OCI-LY3 (cell line): ENCODE results near the gene MROH7.

Experiments
- EZH2phosphoT487 ChIP-seq: fragments of 200-600 bp; shearing (Covaris generic); IDR thresholded peaks from 2 replicates; pipeline ENCODE4 v1.6.1; 2018; ENCODE audit warnings: antibody characterized with exemption, mixed run types, low read depth
- TF ChIP-seq, protein P1 (sequence below): fragments of 200-600, 300-600 bp; sonication (generic); IDR thresholded peaks from 2 replicates; pipeline ENCODE4 v1.5.1; 2014; ENCODE audit warnings: antibody characterized with exemption, low read length, low read depth

DNA sequence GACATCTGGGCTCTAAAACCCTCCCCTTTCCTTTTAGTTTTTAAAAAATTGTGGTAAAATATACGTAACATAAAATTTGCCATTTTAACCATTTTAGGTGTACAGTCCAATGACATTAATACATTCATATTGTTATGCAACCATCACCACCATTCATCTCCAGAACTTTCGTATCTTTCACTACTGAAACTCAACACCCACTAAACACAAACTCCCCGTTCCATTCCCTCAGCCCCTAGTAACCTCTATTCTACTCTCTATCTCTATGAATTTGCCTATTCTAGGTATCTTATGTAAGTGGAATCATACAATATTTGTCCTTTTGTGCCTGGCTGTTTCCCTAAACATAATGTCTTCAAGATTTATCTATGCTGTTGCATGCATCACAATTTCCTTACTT, 54.7 kb downstream of the MROH7 start:
- TF ChIP-seq, protein P1, sequence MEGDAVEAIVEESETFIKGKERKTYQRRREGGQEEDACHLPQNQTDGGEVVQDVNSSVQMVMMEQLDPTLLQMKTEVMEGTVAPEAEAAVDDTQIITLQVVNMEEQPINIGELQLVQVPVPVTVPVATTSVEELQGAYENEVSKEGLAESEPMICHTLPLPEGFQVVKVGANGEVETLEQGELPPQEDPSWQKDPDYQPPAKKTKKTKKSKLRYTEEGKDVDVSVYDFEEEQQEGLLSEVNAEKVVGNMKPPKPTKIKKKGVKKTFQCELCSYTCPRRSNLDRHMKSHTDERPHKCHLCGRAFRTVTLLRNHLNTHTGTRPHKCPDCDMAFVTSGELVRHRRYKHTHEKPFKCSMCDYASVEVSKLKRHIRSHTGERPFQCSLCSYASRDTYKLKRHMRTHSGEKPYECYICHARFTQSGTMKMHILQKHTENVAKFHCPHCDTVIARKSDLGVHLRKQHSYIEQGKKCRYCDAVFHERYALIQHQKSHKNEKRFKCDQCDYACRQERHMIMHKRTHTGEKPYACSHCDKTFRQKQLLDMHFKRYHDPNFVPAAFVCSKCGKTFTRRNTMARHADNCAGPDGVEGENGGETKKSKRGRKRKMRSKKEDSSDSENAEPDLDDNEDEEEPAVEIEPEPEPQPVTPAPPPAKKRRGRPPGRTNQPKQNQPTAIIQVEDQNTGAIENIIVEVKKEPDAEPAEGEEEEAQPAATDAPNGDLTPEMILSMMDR = no peak
- no peak for TF ChIP-seq EZH2phosphoT487
